Testis (tissue), 2 donors: ENCODE results near the gene UBE2H.

Source experiments
- CTCF ChIP-seq, 3 experiments: fragments of 450-650 bp in 2 of 3; fragments of 200-600 bp in 1 of 3; sonication (generic) in 1 of 3; IDR thresholded peaks; one replicate each; pipeline ENCODE4 v1.5.1; 2016 to 2019; ENCODE audit warnings: antibody characterized with exemption in 3 of 3, mild to moderate bottlenecking in 2 of 3, moderate library complexity in 1 of 3
- POLR2A ChIP-seq: fragments of 450-650 bp; IDR thresholded peaks from one replicate; pipeline ENCODE4 v1.6.1; 2017; ENCODE audit warnings: antibody characterized with exemption, mild to moderate bottlenecking, moderate library complexity

- TF ChIP-seq CTCF (IDR thresholded peaks at IDR 0.05), result no peak
- TF ChIP-seq POLR2A, result no peak
These were observed 17.2 kb upstream of the UBE2H start for GRCh38 chr7:129969881-129970446.
